ENCODE results near the gene MRPS5.

- no peak for TF ChIP-seq CTCF (IDR thresholded peaks at IDR 0.05; ENCODE audit: low read length)
- TF ChIP-seq EZH2 (IDR thresholded peaks at IDR 0.05; ENCODE audit: borderline replicate concordance, low read length) = no peak
Measured at GRCh38 chr2:95071856-95072255, 49.8 kb downstream of the MRPS5 start.
